ENCODE results near the gene PLCH1.

PLCH1 gene

GRCh38 chr3:155744626-155745324, at the start of gene PLCH1:
Gene PLCH1, minus strand, starts transcription at chr3:155745071. Its CDS starts 40,847 bp downstream, at chr3:155704224.
- H3K27ac Mint-ChIP-seq (ENCODE audit: low read depth): peak within 1 kb of the TSS; percentile 75
- no peaks in the 10 kb centered on the region for H3K9me3 Mint-ChIP-seq
- H3K4me3 Mint-ChIP-seq: peak within 1 kb of the TSS; percentile 88
- H3K4me1 Mint-ChIP-seq: peaks cover 17% of the 10 kb centered on the region
- peaks cover 7% of the 10 kb centered on the region for H3K36me3 Mint-ChIP-seq (ENCODE audit: insufficient read depth)
- peak; percentile 55 for ATAC-seq (replicated peaks; ENCODE audit: extremely low read depth, poor library complexity, severe bottlenecking)
- H3K27me3 Mint-ChIP-seq: peaks cover 78% of the 10 kb centered on the region
- peak; percentile 14 to 18 for DNase-seq (ENCODE audit: low spot score in 2 of 2)

- no peak overlapping the region for H3K27ac Mint-ChIP-seq (ENCODE audit: low read depth)
- H3K27me3 Mint-ChIP-seq: no peaks in the 10 kb centered on the region
- H3K36me3 Mint-ChIP-seq (ENCODE audit: insufficient read depth): peaks cover 10% of the 10 kb centered on the region
- peaks cover 6% of the 10 kb centered on the region for H3K9me3 Mint-ChIP-seq
- H3K4me1 Mint-ChIP-seq: peaks cover 30% of the 10 kb centered on the region
- DNase-seq (ENCODE audit: low spot score in 2 of 2) (no peak), ATAC-seq (replicated peaks; ENCODE audit: extremely low read depth, poor library complexity, severe bottlenecking) (no peak)
- no peak overlapping the region for H3K4me3 Mint-ChIP-seq
Observed at GRCh38 chr3:155792532-155792931, 47.7 kb upstream of the PLCH1 start.

- no peak for ATAC-seq (replicated peaks; ENCODE audit: extremely low read depth, poor library complexity, severe bottlenecking)
- Mint-ChIP-seq H3K9me3 (peaks cover 6% of the 10 kb centered on the region), H3K4me3 (no peak overlapping the region)
Observed at GRCh38 chr3:155791190-155791589, 46.3 kb upstream of the PLCH1 start.

GRCh38 chr3:155790272-155790925, 45.5 kb upstream of the PLCH1 start:
- no peaks in the 10 kb centered on the region for H3K27me3 Mint-ChIP-seq
- H3K27ac Mint-ChIP-seq (ENCODE audit: low read depth): peak overlapping the region; percentile 24
- ATAC-seq (replicated peaks; ENCODE audit: extremely low read depth, poor library complexity, severe bottlenecking) (no peak), DNase-seq (ENCODE audit: low spot score in 2 of 2) (no peak)
- no peak overlapping the region for H3K4me3 Mint-ChIP-seq
- peaks cover 12% of the 10 kb centered on the region for H3K36me3 Mint-ChIP-seq (ENCODE audit: insufficient read depth)
- peaks cover 6% of the 10 kb centered on the region for H3K9me3 Mint-ChIP-seq
- peaks cover 34% of the 10 kb centered on the region for H3K4me1 Mint-ChIP-seq

More at GRCh38 chr3:155791190-155791589, 46.3 kb upstream of the PLCH1 start:
- Mint-ChIP-seq H3K27ac (ENCODE audit: low read depth) (no peak overlapping the region), H3K27me3 (no peaks in the 10 kb centered on the region), H3K4me1 (peaks cover 26% of the 10 kb centered on the region), H3K36me3 (ENCODE audit: insufficient read depth) (peaks cover 12% of the 10 kb centered on the region)
- no peak for DNase-seq (ENCODE audit: low spot score in 2 of 2)

GRCh38 chr3:155785662-155786295, 40.9 kb upstream of the PLCH1 start:
- H3K27me3 Mint-ChIP-seq: no peaks in the 10 kb centered on the region
- H3K27ac Mint-ChIP-seq (ENCODE audit: low read depth): no peak overlapping the region
- peaks cover 12% of the 10 kb centered on the region for H3K36me3 Mint-ChIP-seq (ENCODE audit: insufficient read depth)
- no peak overlapping the region for H3K4me3 Mint-ChIP-seq
- H3K4me1 Mint-ChIP-seq: peaks cover 16% of the 10 kb centered on the region
- DNase-seq (ENCODE audit: low spot score in 2 of 2): no peak
- ATAC-seq (replicated peaks; ENCODE audit: extremely low read depth, poor library complexity, severe bottlenecking): no peak
- peaks cover 5% of the 10 kb centered on the region for H3K9me3 Mint-ChIP-seq

GRCh38 chr3:155782390-155782953, 37.6 kb upstream of the PLCH1 start:
- ATAC-seq (replicated peaks; ENCODE audit: extremely low read depth, poor library complexity, severe bottlenecking) (no peak), DNase-seq (ENCODE audit: low spot score in 2 of 2) (no peak)
- no peaks in the 10 kb centered on the region for H3K27me3 Mint-ChIP-seq
- no peak overlapping the region for H3K4me3 Mint-ChIP-seq
- H3K36me3 Mint-ChIP-seq (ENCODE audit: insufficient read depth): peaks cover 12% of the 10 kb centered on the region
- peaks cover 5% of the 10 kb centered on the region for H3K9me3 Mint-ChIP-seq
- peaks cover 16% of the 10 kb centered on the region for H3K4me1 Mint-ChIP-seq
- H3K27ac Mint-ChIP-seq (ENCODE audit: low read depth): no peak overlapping the region

GRCh38 chr3:155780291-155780690, 35.4 kb upstream of the PLCH1 start:
- Mint-ChIP-seq H3K4me3 (no peak overlapping the region), H3K36me3 (ENCODE audit: insufficient read depth) (peaks cover 11% of the 10 kb centered on the region), H3K9me3 (peaks cover 5% of the 10 kb centered on the region), H3K4me1 (peaks cover 6% of the 10 kb centered on the region), H3K27me3 (no peaks in the 10 kb centered on the region), H3K27ac (ENCODE audit: low read depth) (no peak overlapping the region)
- DNase-seq (ENCODE audit: low spot score in 2 of 2) (no peak), ATAC-seq (replicated peaks; ENCODE audit: extremely low read depth, poor library complexity, severe bottlenecking) (no peak)

GRCh38 chr3:155778462-155778861, 33.6 kb upstream of the PLCH1 start:
- H3K27ac Mint-ChIP-seq (ENCODE audit: low read depth): no peak overlapping the region
- no peak for DNase-seq (ENCODE audit: low spot score in 2 of 2)
- peaks cover 5% of the 10 kb centered on the region for H3K9me3 Mint-ChIP-seq
- no peaks in the 10 kb centered on the region for H3K27me3 Mint-ChIP-seq
- peaks cover 21% of the 10 kb centered on the region for H3K36me3 Mint-ChIP-seq (ENCODE audit: insufficient read depth)
- peaks cover 5% of the 10 kb centered on the region for H3K4me1 Mint-ChIP-seq
- no peak for ATAC-seq (replicated peaks; ENCODE audit: extremely low read depth, poor library complexity, severe bottlenecking)
- H3K4me3 Mint-ChIP-seq: no peak overlapping the region

GRCh38 chr3:155772801-155773200, 27.9 kb upstream of the PLCH1 start:
- DNase-seq (ENCODE audit: low spot score in 2 of 2): no peak

GRCh38 chr3:155771126-155771525, 26.3 kb upstream of the PLCH1 start:
- no peak overlapping the region for H3K27ac Mint-ChIP-seq (ENCODE audit: low read depth)
- no peaks in the 10 kb centered on the region for H3K9me3 Mint-ChIP-seq
- no peaks in the 10 kb centered on the region for H3K27me3 Mint-ChIP-seq
- DNase-seq (ENCODE audit: low spot score in 2 of 2) (no peak), ATAC-seq (replicated peaks; ENCODE audit: extremely low read depth, poor library complexity, severe bottlenecking) (no peak)
- peaks cover 10% of the 10 kb centered on the region for H3K36me3 Mint-ChIP-seq (ENCODE audit: insufficient read depth)
- H3K4me3 Mint-ChIP-seq: no peak overlapping the region
- H3K4me1 Mint-ChIP-seq: no peaks in the 10 kb centered on the region

More at GRCh38 chr3:155772801-155773200, 27.9 kb upstream of the PLCH1 start:
- Mint-ChIP-seq H3K4me3 (no peak overlapping the region), H3K9me3 (no peaks in the 10 kb centered on the region), H3K27me3 (no peaks in the 10 kb centered on the region), H3K4me1 (no peaks in the 10 kb centered on the region), H3K27ac (ENCODE audit: low read depth) (no peak overlapping the region), H3K36me3 (ENCODE audit: insufficient read depth) (peaks cover 10% of the 10 kb centered on the region)
- ATAC-seq (replicated peaks; ENCODE audit: extremely low read depth, poor library complexity, severe bottlenecking): no peak

- H3K27me3 Mint-ChIP-seq: no peaks in the 10 kb centered on the region
- peaks cover 1% of the 10 kb centered on the region for H3K36me3 Mint-ChIP-seq (ENCODE audit: insufficient read depth)
- no peaks in the 10 kb centered on the region for H3K4me1 Mint-ChIP-seq
- no peaks in the 10 kb centered on the region for H3K9me3 Mint-ChIP-seq
- no peak overlapping the region for H3K4me3 Mint-ChIP-seq
- H3K27ac Mint-ChIP-seq (ENCODE audit: low read depth): no peak overlapping the region
- ATAC-seq (replicated peaks; ENCODE audit: extremely low read depth, poor library complexity, severe bottlenecking) (no peak), DNase-seq (ENCODE audit: low spot score in 2 of 2) (no peak)
Observed at GRCh38 chr3:155766206-155766605, 21.3 kb upstream of the PLCH1 start.

- no peak for ATAC-seq (replicated peaks; ENCODE audit: extremely low read depth, poor library complexity, severe bottlenecking)
- Mint-ChIP-seq H3K4me3 (no peak overlapping the region), H3K9me3 (no peaks in the 10 kb centered on the region), H3K36me3 (ENCODE audit: insufficient read depth) (peaks cover 3% of the 10 kb centered on the region), H3K27me3 (no peaks in the 10 kb centered on the region), H3K4me1 (no peaks in the 10 kb centered on the region), H3K27ac (ENCODE audit: low read depth) (no peak overlapping the region)
- DNase-seq (ENCODE audit: low spot score in 2 of 2): no peak
Observed at GRCh38 chr3:155763870-155764463, 19.1 kb upstream of the PLCH1 start.
